H1 (cell line): ENCODE results near the gene SREK1IP1. TPM values are rescaled to one million over a fixed set of nuclear protein-coding genes. Genes with fewer than 3 reads are reported as not detected.

Experiments
- CTCF ChIA-PET: fragments of 300-600 bp; sonication (Branson Sonifier 250); formaldehyde crosslinking; loops from one replicate; lab custom pipeline; 2021; ENCODE audit not compliant: partially characterized antibody; lab: Charles Lee
- POLR2A ChIA-PET: fragments of 300-600 bp; sonication (Branson Sonifier 250); formaldehyde crosslinking; loops from one replicate; lab custom pipeline; 2021; ENCODE audit warnings: inconsistent platforms; ENCODE audit not compliant: partially characterized antibody; lab: Charles Lee
- DNase-seq, 2 experiments: peaks; one replicate each; pipeline versions ENCODE4 v3.0.0 to v3.0.0-alpha.2; 2010 to 2022; ENCODE audit warnings: low spot score in 2 of 2, low read depth in 1 of 2, mixed read lengths in 1 of 2
- FAIRE-seq: peaks from 2 replicates; lab custom pipeline; 2011; peaks lifted over from hg19 to GRCh38; lab: Jason Lieb, UNC
- H2AFZ ChIP-seq: 2 replicates; pipeline ENCODE4 v1.8.1; 2012; ENCODE audit warnings: low read length, inconsistent platforms
- H2AK5ac ChIP-seq: 2 replicates; pipeline ENCODE4 v1.6.1; 2013; ENCODE audit warnings: low read depth, low read length
- H2BK120ac ChIP-seq: replicated peaks from 2 replicates; pipeline ENCODE3; 2013; ENCODE audit warnings: low read depth, low read length, inconsistent platforms
- H2BK12ac ChIP-seq: 2 replicates; pipeline ENCODE4 v1.6.1; 2013; ENCODE audit warnings: low read depth, low read length
- H2BK15ac ChIP-seq: 2 replicates; pipeline ENCODE4 v1.6.1; 2013; ENCODE audit warnings: low read length
- H2BK20ac ChIP-seq: 2 replicates; pipeline ENCODE4 v1.6.1; 2013; ENCODE audit warnings: low read length
- H2BK5ac ChIP-seq: 2 replicates; pipeline ENCODE4 v1.6.1; 2013; ENCODE audit warnings: low read depth, low read length
- H3K14ac ChIP-seq: 2 replicates; pipeline ENCODE4 v1.6.1; 2013; ENCODE audit warnings: inconsistent platforms; ENCODE audit not compliant: insufficient read length
- H3K18ac ChIP-seq: 2 replicates; pipeline ENCODE4 v1.6.1; 2013; ENCODE audit warnings: low read length; ENCODE audit errors: extremely low read depth
- H3K23ac ChIP-seq: 2 replicates; pipeline ENCODE4 v1.6.1; 2013; ENCODE audit warnings: inconsistent platforms; ENCODE audit not compliant: insufficient read length
- H3K23me2 ChIP-seq: 2 replicates; pipeline ENCODE4 v1.6.1; 2013; ENCODE audit warnings: low read depth, low read length
- H3K27ac ChIP-seq: 2 replicates; pipeline ENCODE4 v1.6.1; 2011; ENCODE audit warnings: low read depth, low read length, inconsistent platforms
- H3K27me3 ChIP-seq, 4 experiments: replicated peaks in 1 of 4; 1 replicate in 1 of 4; 2 replicates in 3 of 4; pipeline versions ENCODE4 v1.6.1 to v1.8.1; 2011 to 2013; ENCODE audit warnings: low read length in 3 of 4, mild to moderate bottlenecking in 3 of 4, inconsistent platforms in 2 of 4, mixed read lengths in 2 of 4, moderate library complexity in 1 of 4; ENCODE audit not compliant: control insufficient read depth in 3 of 4, insufficient read depth in 3 of 4; ENCODE audit errors: extremely low read depth in 1 of 4
- H3K36me3 ChIP-seq, 4 experiments: 2 replicates each; pipeline versions ENCODE4 v1.6.1 to v1.8.1; 2011 to 2013; ENCODE audit warnings: mild to moderate bottlenecking in 4 of 4, low read length in 3 of 4, moderate library complexity in 2 of 4, control low read depth in 1 of 4, inconsistent platforms in 1 of 4; ENCODE audit not compliant: insufficient read depth in 4 of 4, control insufficient read depth in 2 of 4
- H3K4ac ChIP-seq: replicated peaks from 2 replicates; pipeline ENCODE3; 2013; ENCODE audit warnings: low read length, low read depth, mixed read lengths, inconsistent platforms; ENCODE audit not compliant: insufficient read length
- H3K4me1 ChIP-seq, 4 experiments: replicated peaks in 1 of 4; 1 replicate in 1 of 4; 2 replicates in 3 of 4; pipeline versions ENCODE4 v1.6.1 to v1.8.1; 2011 to 2013; ENCODE audit warnings: low read length in 3 of 4, inconsistent platforms in 2 of 4, mixed read lengths in 1 of 4; ENCODE audit not compliant: insufficient read depth in 4 of 4, control insufficient read depth in 3 of 4
- H3K4me2 ChIP-seq, 2 experiments: 2 replicates each; pipeline versions ENCODE4 v1.6.1 to v1.8.1; 2011 to 2013; ENCODE audit warnings: low read depth in 2 of 2, low read length in 2 of 2, control low read depth in 1 of 2, inconsistent platforms in 1 of 2, mild to moderate bottlenecking in 1 of 2; ENCODE audit not compliant: insufficient read depth in 1 of 2
- H3K4me3 ChIP-seq, 4 experiments: fragments of 200-600, 300-600 bp in 1 of 4; sonication (generic), shearing (Covaris generic), sonication (Bioruptor Twin) in 1 of 4; 2 replicates each; pipeline versions ENCODE4 v1.5.1 to v1.8.1; 2011 to 2016; ENCODE audit warnings: low read length in 4 of 4, low read depth in 3 of 4, control low read depth in 2 of 4, inconsistent platforms in 2 of 4, mild to moderate bottlenecking in 2 of 4, mixed read lengths in 1 of 4, moderate library complexity in 1 of 4; ENCODE audit not compliant: insufficient read depth in 2 of 4; ENCODE audit errors: extremely low read depth in 1 of 4
- H3K56ac ChIP-seq: replicated peaks from 2 replicates; pipeline ENCODE3; 2013; ENCODE audit warnings: low read depth, mild to moderate bottlenecking, mixed read lengths, low read length, inconsistent platforms; ENCODE audit not compliant: insufficient read length
- H3K79me1 ChIP-seq: 2 replicates; pipeline ENCODE4 v1.6.1; 2013; ENCODE audit warnings: low read depth, low read length, control low read depth
- H3K79me2 ChIP-seq, 2 experiments: 2 replicates each; pipeline versions ENCODE4 v1.6.1 to v1.8.1; 2012 to 2013; ENCODE audit warnings: low read length in 2 of 2, mild to moderate bottlenecking in 2 of 2, inconsistent platforms in 1 of 2; ENCODE audit not compliant: insufficient read depth in 2 of 2, control insufficient read depth in 1 of 2
- H3K9ac ChIP-seq, 4 experiments: replicated peaks in 1 of 4; 1 replicate in 1 of 4; 2 replicates in 3 of 4; pipeline versions ENCODE4 v1.6.1 to v1.8.1; 2011 to 2013; ENCODE audit warnings: low read depth in 3 of 4, low read length in 3 of 4, control low read depth in 2 of 4, mild to moderate bottlenecking in 2 of 4, moderate library complexity in 2 of 4, inconsistent platforms in 1 of 4; ENCODE audit errors: extremely low read depth in 1 of 4
- H3K9me3 ChIP-seq, 2 experiments: 2 replicates each; pipeline versions ENCODE4 v1.6.1 to v1.8.1; 2012 to 2013; ENCODE audit warnings: mild to moderate bottlenecking in 2 of 2, moderate library complexity in 2 of 2, control low read depth in 1 of 2, inconsistent platforms in 1 of 2, low read depth in 1 of 2, low read length in 1 of 2, mixed read lengths in 1 of 2; ENCODE audit not compliant: insufficient read depth in 2 of 2
- H4K20me1 ChIP-seq, 2 experiments: replicated peaks in 1 of 2; 2 replicates each; pipeline versions ENCODE3 to v1.8.1; 2011 to 2013; ENCODE audit warnings: inconsistent platforms in 2 of 2, low read length in 2 of 2, mild to moderate bottlenecking in 1 of 2; ENCODE audit not compliant: insufficient read depth in 2 of 2, control insufficient read depth in 1 of 2
- H4K5ac ChIP-seq: 2 replicates; pipeline ENCODE4 v1.6.1; 2013; ENCODE audit warnings: low read length, low read depth, mixed read lengths, inconsistent platforms; ENCODE audit not compliant: insufficient read length
- H4K8ac ChIP-seq: 2 replicates; pipeline ENCODE4 v1.8.0; 2013; ENCODE audit warnings: mild to moderate bottlenecking, moderate library complexity, low read length, inconsistent platforms; ENCODE audit not compliant: insufficient read depth; ENCODE audit errors: extremely low read depth
- H4K91ac ChIP-seq: replicated peaks from 2 replicates; pipeline ENCODE3; 2013; ENCODE audit warnings: low read length, mixed read lengths, inconsistent platforms; ENCODE audit not compliant: insufficient read length
- CREB1 ChIP-seq: IDR thresholded peaks from 2 replicates; pipeline ENCODE4 v1.6.1; 2012; ENCODE audit warnings: inconsistent platforms
- EGR1 ChIP-seq: IDR thresholded peaks from 2 replicates; pipeline ENCODE4 v1.6.1; 2011; ENCODE audit warnings: low read depth, low read length, borderline replicate concordance
- FOSL1 ChIP-seq: IDR thresholded peaks from 2 replicates; pipeline ENCODE4 v1.6.1; 2011; ENCODE audit warnings: mild to moderate bottlenecking, low read depth, low read length, moderate library complexity; ENCODE audit not compliant: insufficient read depth
- HDAC6 ChIP-seq: IDR thresholded peaks from one replicate; pipeline ENCODE4 v1.7.1; 2012; ENCODE audit warnings: low read depth, mild to moderate bottlenecking, inconsistent platforms, low read length, moderate library complexity
- KDM4A ChIP-seq: IDR thresholded peaks from one replicate; pipeline ENCODE4 v1.7.1; 2012; ENCODE audit warnings: low read depth, mild to moderate bottlenecking, moderate library complexity, low read length, inconsistent platforms; ENCODE audit not compliant: severe bottlenecking
- KDM5A ChIP-seq: fragments of 200-600 bp; IDR thresholded peaks from 2 replicates; pipeline ENCODE4 v1.7.1; 2012; ENCODE audit warnings: mild to moderate bottlenecking, low read length, inconsistent platforms, mixed read lengths
- RFX5 ChIP-seq: IDR thresholded peaks from 2 replicates; pipeline ENCODE4 v1.6.1; 2011; ENCODE audit warnings: low read depth, low read length, improper control_type of control experiment, borderline replicate concordance
- RXRA ChIP-seq: IDR thresholded peaks from 2 replicates; pipeline ENCODE4 v1.6.1; 2011; ENCODE audit warnings: low read depth, mild to moderate bottlenecking, low read length, moderate library complexity; ENCODE audit not compliant: insufficient read depth
- TBP ChIP-seq: IDR thresholded peaks from 2 replicates; pipeline ENCODE4 v1.6.1; 2011; ENCODE audit warnings: low read depth, low read length, improper control_type of control experiment
- TEAD4 ChIP-seq: IDR thresholded peaks from 2 replicates; pipeline ENCODE4 v1.6.1; 2012; ENCODE audit warnings: low read depth, low read length, inconsistent platforms, mixed read lengths
- YY1 ChIP-seq: IDR thresholded peaks from 2 replicates; pipeline ENCODE4 v1.6.1; 2011; ENCODE audit warnings: low read depth, mild to moderate bottlenecking, low read length
- WGBS, 2 experiments: shearing (Covaris generic) in 1 of 2; methylation state at CpG; one replicate each; pipeline versions ENCODE4 v1.1.6 to v1.1.7; 2013 to 2015; ENCODE audit warnings: low lambda C conversion rate in 2 of 2, mixed read lengths in 2 of 2, inconsistent platforms in 1 of 2, low coverage in 1 of 2, missing lambda C conversion rate in 1 of 2; ENCODE audit not compliant: insufficient replicate concordance in 2 of 2, insufficient coverage in 1 of 2, insufficient read length in 1 of 2; ENCODE audit errors: extremely low coverage in 1 of 2, missing lambda C conversion rate in 1 of 2; 5-methylcytosine and 5-hydroxymethylcytosine counted together
- polyA plus RNA-seq, 7 experiments: library from polyadenylated mRNA; depleted of rRNA in 3 of 7; stranded (reverse) in 5 of 7; unstranded in 2 of 7; fragments of >200 nt in 5 of 7; fragments of 200-250 nt in 2 of 7; gene quantifications; 1 replicate in 5 of 7; 2 replicates in 1 of 7; 4 replicates in 1 of 7; pipeline versions ENCODE4 v1.2.1 to v1.2.3, GENCODE V29; 2011 to 2013; ENCODE audit warnings: missing spikeins in 2 of 7, mixed read lengths in 2 of 7
- total RNA-seq: library from RNA; stranded (reverse); fragmentation: NEBNext Ultra II Directional; extraction: Animal tissue kit (Norgen Biotek cat#: 25700); gene quantifications from 2 replicates; pipeline ENCODE4 v1.2.1, GENCODE V29; 2021
- TF ChIP-seq, protein P1 (sequence below): IDR thresholded peaks from 2 replicates; pipeline ENCODE4 v1.6.1; 2012; ENCODE audit warnings: inconsistent platforms
- TF ChIP-seq, protein P2 (sequence below): IDR thresholded peaks from 2 replicates; pipeline ENCODE4 v1.6.1; 2011; ENCODE audit warnings: low read depth, mild to moderate bottlenecking, low read length; ENCODE audit not compliant: insufficient read depth

Gene SREK1IP1
- total and polyA plus RNA-seq, 2 of the 8 experiments (the other 6 are each of a cell fraction or from before 2014, with no cell fraction given), result 6.2 to 39.0 TPM

- DNase-seq, result no peak
- H3K27ac ChIP-seq, result no peak overlapping the region
- H3K36me3 ChIP-seq, result no peaks in the 10 kb centered on the region
- ChIA-PET CTCF (interaction anchor here (0.9 to 1.2 kb wide), 3 partner anchors 8 to 53 kb away, joined by 3 to 4 read pairs (median 3); no protein-coding TSS in a partner anchor), POLR2A (interaction anchor here (1.2 to 4.8 kb wide), 3 partner anchors 27 to 80 kb away, joined by 3 to 30 read pairs (median 4); partner anchors contain the start of genes CWC27 and SREK1IP1)
- no peak overlapping the region for H3K56ac ChIP-seq
- H3K23ac ChIP-seq, result no peak overlapping the region
- no peak overlapping the region for H2BK12ac ChIP-seq
- H2BK5ac ChIP-seq, result no peak overlapping the region
- H3K79me2 ChIP-seq, result no peaks in the 10 kb centered on the region
- H3K9me3 ChIP-seq, result no peaks in the 10 kb centered on the region
- no peak overlapping the region for H2BK15ac ChIP-seq
- H3K9ac ChIP-seq, result no peak overlapping the region
- H4K5ac ChIP-seq, result no peak overlapping the region
- FAIRE-seq, result no peak
- H2BK120ac ChIP-seq, result no peak overlapping the region
- peaks cover 0 to 11% (median 8%) of the 10 kb centered on the region in 4 experiments; a peak in 6 of 7 replicates for H3K27me3 ChIP-seq
- H3K79me1 ChIP-seq, result no peaks in the 10 kb centered on the region
- no peak overlapping the region for H2AFZ ChIP-seq
- no peak overlapping the region for H3K18ac ChIP-seq
- H3K4me2 ChIP-seq, result no peak overlapping the region
- H3K4me3 ChIP-seq, result no peak overlapping the region
- no peak overlapping the region for H4K91ac ChIP-seq
- H4K20me1 ChIP-seq, result no peaks in the 10 kb centered on the region
- no peak overlapping the region for H2BK20ac ChIP-seq
- peaks cover 1 to 12% (median 8%) of the 10 kb centered on the region in 4 experiments for H3K4me1 ChIP-seq
- 95% methylated on average over 3 of the region's 3 CpGs; no CpG with 5 or more reads in 1 of the 2 experiments for WGBS, 2 experiments
- H4K8ac ChIP-seq, result no peak overlapping the region
- H3K14ac ChIP-seq, result no peak overlapping the region
- H3K4ac ChIP-seq, result no peak overlapping the region
- no peak overlapping the region for H2AK5ac ChIP-seq
- peaks cover 13% of the 10 kb centered on the region for H3K23me2 ChIP-seq
- TF ChIP-seq TBP, result no peak
- no peak for TF ChIP-seq FOSL1
- TF ChIP-seq, protein P1, sequence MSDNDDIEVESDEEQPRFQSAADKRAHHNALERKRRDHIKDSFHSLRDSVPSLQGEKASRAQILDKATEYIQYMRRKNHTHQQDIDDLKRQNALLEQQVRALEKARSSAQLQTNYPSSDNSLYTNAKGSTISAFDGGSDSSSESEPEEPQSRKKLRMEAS, result no peak
- TF ChIP-seq, protein P2, sequence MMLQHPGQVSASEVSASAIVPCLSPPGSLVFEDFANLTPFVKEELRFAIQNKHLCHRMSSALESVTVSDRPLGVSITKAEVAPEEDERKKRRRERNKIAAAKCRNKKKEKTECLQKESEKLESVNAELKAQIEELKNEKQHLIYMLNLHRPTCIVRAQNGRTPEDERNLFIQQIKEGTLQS, result no peak
- TF ChIP-seq EGR1, result no peak
- no peak for TF ChIP-seq HDAC6
- TF ChIP-seq KDM5A, result no peak
- no peak for TF ChIP-seq TEAD4
- TF ChIP-seq RFX5, result no peak
- no peak for TF ChIP-seq CREB1
- TF ChIP-seq RXRA, result no peak
- TF ChIP-seq KDM4A, result no peak
- no peak for TF ChIP-seq YY1
Observed at GRCh38 chr5:64688391-64688790, 80.1 kb downstream of the SREK1IP1 start.
